ENCODE measurements around the gene MYCBP.

DNA sequence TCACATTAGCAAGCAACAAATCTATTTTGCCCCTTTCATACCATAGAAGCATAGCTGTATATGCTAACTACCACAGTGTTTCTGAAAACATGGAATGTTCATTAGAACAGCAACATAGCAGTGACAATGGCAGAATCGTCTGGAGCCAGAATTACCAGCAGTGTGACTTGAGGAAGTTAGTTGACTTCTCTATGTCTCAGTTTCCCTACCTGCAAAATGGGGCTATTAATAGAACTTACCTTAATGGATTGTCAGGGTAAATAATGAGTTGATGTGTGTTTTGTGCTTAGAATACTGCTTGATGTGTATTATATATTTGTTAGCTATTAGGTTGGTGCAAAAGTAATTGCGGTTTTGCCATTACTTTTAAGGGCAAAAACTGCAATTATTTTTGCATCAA, 23.0 kb upstream of the MYCBP start:
- TF ChIP-seq, protein P1, sequence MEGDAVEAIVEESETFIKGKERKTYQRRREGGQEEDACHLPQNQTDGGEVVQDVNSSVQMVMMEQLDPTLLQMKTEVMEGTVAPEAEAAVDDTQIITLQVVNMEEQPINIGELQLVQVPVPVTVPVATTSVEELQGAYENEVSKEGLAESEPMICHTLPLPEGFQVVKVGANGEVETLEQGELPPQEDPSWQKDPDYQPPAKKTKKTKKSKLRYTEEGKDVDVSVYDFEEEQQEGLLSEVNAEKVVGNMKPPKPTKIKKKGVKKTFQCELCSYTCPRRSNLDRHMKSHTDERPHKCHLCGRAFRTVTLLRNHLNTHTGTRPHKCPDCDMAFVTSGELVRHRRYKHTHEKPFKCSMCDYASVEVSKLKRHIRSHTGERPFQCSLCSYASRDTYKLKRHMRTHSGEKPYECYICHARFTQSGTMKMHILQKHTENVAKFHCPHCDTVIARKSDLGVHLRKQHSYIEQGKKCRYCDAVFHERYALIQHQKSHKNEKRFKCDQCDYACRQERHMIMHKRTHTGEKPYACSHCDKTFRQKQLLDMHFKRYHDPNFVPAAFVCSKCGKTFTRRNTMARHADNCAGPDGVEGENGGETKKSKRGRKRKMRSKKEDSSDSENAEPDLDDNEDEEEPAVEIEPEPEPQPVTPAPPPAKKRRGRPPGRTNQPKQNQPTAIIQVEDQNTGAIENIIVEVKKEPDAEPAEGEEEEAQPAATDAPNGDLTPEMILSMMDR (IDR thresholded peaks at IDR 0.05) = no peak
- no peak for TF ChIP-seq POLR2A (IDR thresholded peaks at IDR 0.05)

Measured in vagina (tissue), 2 donors.